Measurements from ENCODE around the gene LMO4.

- TF ChIP-seq TBL1XR1 (IDR thresholded peaks at IDR 0.05; ENCODE audit: low read depth, low read length) = no peak
- no peak for TF ChIP-seq TARDBP (IDR thresholded peaks at IDR 0.05; ENCODE audit: borderline replicate concordance)
- TF ChIP-seq BCLAF1 (IDR thresholded peaks at IDR 0.05) = no peak
- TF ChIP-seq POLR2A (IDR thresholded peaks at IDR 0.05; ENCODE audit: low read depth, low read length) = no peak
- TF ChIP-seq MYC (IDR thresholded peaks at IDR 0.05; ENCODE audit: insufficient read depth, insufficient read length, insufficient replicate concordance, low read length, severe bottlenecking) = no peak
- TF ChIP-seq ATF3 (IDR thresholded peaks at IDR 0.05; ENCODE audit: borderline replicate concordance, extremely low read depth, low read depth, low read length) = no peak
- no peak for TF ChIP-seq SUZ12 (IDR thresholded peaks at IDR 0.05; ENCODE audit: unreplicated experiment)
- no peak for TF ChIP-seq CTCF (IDR thresholded peaks at IDR 0.05 in 2 of 3, conservative IDR thresholded peaks at IDR 0.05 in 1 of 3; ENCODE audit: control insufficient read depth in 2 of 3, extremely low read depth in 1 of 3, insufficient read depth in 1 of 3, low read depth in 3 of 3, low read length in 3 of 3)
- TF ChIP-seq WRNIP1 (IDR thresholded peaks at IDR 0.05; ENCODE audit: borderline replicate concordance, low read depth, low read length) = no peak
- TF ChIP-seq EGR1 (IDR thresholded peaks at IDR 0.05; ENCODE audit: borderline replicate concordance in 1 of 2, low read depth in 2 of 2, low read length in 2 of 2) = no peak
- no peak for TF ChIP-seq ZBTB40 (IDR thresholded peaks at IDR 0.05; ENCODE audit: borderline replicate concordance)
- no peak for TF ChIP-seq E2F4 (IDR thresholded peaks at IDR 0.05; ENCODE audit: low read depth, low read length)
- TF ChIP-seq PRDM15 (CRISPR knock-in tag; IDR thresholded peaks at IDR 0.05) = no peak
These were observed 44.0 kb upstream of the LMO4 start for GRCh38 chr1:87284456-87285240.
